NCI-H1694 (cell line): ENCODE measurements around the gene CDKN2AIP.
A peak's percentile ranks its signal among the peaks of the same experiment; 100 is the strongest.
"Not testable (repeated sequence)": the region's sequence is repeated elsewhere in the genome, so short reads cannot be mapped to it uniquely, and the experiment has no call there.

Experiments used
- DNase-seq: peaks from one replicate; lab custom pipeline; 2025; lab: John Stamatoyannopoulos, UW

Gene CDKN2AIP

GRCh38 chr4:183413234-183414200 lies 30.9 kb upstream of the CDKN2AIP start:
- no peak for DNase-seq

DNA sequence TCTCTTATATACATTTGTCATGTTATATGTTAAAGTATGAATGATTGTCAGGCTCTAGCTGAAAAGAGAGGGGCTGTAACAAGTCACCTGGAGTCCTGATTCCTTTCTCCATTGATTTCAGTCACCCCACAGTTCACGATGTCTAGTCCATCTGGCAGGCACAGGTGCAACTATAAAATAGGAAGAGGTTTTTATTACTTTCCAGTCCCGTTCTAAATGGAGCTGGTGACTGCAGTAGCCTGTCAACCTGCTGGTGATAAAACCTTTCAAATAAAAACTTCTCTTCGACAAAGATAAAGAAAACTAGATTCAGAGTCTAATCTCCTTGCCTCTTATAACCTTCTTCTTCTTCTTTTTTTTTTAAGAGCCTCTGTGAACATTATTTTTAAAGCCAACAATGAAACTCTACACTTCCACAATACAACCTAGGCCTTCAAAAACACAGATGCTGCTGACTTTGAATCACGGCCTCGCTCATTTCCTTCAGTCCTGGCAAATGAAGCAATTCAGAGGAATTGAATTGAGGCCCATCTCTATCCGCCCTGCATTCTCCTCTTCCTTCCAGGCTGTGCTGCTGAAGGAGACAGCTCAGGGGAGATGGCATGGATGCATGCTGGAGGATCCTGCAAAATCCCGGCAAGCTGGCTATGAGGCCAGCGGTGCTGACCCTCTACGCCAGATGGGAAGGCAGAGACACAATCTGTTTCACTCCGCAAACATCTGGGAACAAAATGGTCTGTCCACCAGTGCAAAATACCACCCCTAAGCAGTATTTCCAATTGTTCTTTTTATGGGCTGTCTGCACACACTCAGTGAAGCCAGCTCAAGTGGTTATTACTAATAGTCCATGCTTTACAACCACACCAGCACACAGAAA lies 27.3 kb upstream of the CDKN2AIP start:
- DNase-seq: no peak

- DNase-seq: no peak
Observed at GRCh38 chr4:183422962-183423631, 21.3 kb upstream of the CDKN2AIP start.

DNA sequence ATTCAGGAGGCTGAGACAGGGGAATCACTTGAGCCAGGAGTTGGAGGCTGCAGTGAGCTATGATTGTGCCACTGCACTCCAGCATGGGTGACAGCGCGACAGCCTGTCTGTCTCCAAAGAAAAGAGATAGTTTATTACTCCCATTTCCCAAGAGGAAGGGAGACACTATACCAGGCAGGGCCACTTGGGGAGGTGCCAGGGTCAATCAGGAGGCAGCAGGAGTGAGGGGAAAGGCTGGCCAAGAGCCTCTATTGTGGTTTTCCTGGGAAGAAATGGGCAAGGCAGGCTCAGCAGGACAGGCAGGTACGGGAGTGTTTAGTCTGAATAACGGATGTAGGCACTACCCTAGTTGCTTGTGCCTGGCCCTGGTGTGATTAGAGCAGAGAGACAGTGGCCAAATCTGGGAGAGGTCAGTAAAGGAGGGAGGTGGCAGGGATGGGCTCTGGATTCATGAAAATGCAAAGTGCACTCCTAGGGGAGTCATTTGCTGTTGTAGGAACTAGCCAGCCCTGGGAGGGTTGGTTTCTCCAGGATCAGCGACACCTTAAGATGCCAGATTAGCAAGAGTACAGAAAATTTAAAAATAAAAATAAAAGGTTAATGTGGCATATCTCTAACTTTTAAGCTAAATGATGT lies 20.2 kb upstream of the CDKN2AIP start:
- DNase-seq: no peak

DNA sequence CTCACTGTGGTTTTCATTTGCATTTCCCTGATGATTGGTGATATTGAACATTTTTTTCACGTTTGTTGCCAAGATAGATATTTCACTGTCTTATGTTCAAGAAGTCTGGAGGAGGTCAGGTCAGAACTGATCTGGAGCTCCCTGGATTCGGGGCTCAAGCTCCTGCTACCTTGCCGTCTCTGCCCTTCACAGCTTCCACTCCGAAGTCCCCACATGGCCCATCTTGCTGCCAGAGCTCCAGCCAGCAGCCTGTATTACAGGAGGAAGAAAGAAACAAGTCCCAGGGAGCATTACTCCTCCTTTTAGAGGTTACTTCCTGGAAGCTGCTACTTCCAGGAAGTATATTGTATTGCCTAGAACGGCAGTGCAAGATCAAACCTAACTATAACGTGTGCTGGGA lies 17.9 kb upstream of the CDKN2AIP start:
- DNase-seq: no peak

DNA sequence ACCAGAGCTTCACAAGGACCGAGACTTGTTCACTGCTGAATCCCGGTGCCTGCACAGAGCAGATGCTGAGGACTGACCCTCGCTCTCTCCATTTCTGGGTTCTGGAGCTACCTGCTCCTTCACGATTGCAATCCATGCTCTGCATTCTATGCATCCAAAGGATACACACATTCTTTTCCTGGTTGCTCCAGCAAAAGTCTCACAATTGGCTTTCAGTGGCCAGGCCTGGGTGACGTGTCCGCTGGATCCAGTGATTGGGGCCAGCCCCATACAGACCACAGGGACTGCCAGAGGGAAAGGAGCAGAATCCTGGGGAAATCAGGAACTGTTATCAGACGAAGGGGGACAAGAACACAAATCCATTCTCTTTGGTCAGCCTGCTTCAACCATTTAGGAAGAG lies 14.9 kb upstream of the CDKN2AIP start:
- DNase-seq: no peak

- no peak for DNase-seq
Observed at GRCh38 chr4:183430317-183430993, 14.0 kb upstream of the CDKN2AIP start.

- DNase-seq: no peak
Observed at GRCh38 chr4:183430994-183431347, 13.5 kb upstream of the CDKN2AIP start.

GRCh38 chr4:183431614-183432013 lies 12.8 kb upstream of the CDKN2AIP start:
- DNase-seq: no peak

DNA sequence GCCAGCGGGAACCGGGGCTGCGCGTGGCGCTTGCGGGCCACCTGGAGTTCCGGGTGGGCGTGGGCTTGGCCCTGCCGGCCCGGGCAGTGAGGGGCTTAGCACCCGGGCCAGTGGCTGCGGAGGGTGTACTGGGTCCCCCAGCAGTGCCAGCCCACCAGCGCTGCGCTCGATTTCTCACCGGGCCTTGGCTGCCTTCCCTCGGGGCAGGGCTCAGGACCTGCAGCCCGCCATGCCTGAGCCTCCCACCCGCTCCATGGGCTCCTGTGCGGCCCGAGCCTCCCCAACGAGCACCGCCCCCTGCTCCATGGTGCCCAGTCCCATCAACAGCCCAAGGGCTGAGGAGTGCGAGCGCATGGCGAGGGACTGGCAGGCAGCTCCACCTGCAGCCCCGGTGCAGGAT lies 11.3 kb upstream of the CDKN2AIP start:
- DNase-seq: not testable (repeated sequence)

GRCh38 chr4:183434264-183434663 lies 10.2 kb upstream of the CDKN2AIP start:
- no peak for DNase-seq

GRCh38 chr4:183434666-183435190 lies 9.7 kb upstream of the CDKN2AIP start:
- DNase-seq: no peak

GRCh38 chr4:183435803-183436202 lies 8.6 kb upstream of the CDKN2AIP start:
- DNase-seq: no peak

- no peak for DNase-seq
Observed at GRCh38 chr4:183436417-183436816, 8.0 kb upstream of the CDKN2AIP start.

DNA sequence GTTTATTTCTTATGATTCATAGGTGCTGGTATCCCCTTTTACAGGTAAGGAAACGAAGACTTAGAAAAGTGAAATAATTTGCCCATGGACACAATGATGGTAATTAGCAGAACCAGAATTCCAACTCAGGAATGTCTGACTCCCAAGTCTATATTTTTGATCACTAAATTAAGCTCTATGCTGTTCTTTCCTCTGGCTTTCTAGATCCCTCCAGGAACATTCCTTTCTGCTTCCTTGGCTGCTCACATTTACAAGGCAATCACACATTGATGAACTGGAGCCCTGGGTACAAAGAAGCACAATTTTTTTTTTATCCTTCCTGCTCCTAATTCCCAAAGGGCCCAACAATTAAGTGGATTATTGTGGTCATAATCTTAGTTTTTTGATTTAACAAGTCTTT lies 7.0 kb upstream of the CDKN2AIP start:
- DNase-seq: no peak

DNA sequence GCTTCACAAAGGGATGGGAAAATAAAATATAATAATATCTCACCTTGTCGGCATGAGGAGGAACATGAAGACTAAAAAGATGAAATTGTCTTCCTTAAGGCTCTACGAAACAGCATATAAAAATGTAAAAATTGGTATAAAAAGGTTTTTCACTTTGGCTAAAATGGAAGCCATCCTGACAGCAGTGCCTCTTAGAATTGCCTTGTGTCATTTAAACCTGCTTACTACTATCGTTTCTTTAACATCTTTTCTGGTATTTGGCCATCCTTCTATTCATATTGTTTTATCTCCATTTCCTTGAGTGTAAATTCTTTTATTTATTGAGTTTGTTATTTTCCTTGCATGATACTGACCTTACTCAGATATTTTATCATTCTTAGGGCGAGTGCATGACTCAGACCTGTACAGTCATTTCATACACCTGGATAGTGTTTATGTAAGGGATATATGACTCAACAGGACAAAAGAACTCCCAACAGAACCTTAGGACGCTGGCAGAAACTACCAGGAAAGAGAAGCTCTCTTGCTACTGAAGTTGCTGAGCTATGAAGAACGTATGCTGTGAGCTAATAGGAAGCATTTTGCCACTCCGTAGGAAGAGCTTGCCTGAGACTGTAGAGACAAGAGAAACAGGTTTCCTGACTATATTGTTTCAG lies 5.8 kb upstream of the CDKN2AIP start:
- no peak for DNase-seq

DNA sequence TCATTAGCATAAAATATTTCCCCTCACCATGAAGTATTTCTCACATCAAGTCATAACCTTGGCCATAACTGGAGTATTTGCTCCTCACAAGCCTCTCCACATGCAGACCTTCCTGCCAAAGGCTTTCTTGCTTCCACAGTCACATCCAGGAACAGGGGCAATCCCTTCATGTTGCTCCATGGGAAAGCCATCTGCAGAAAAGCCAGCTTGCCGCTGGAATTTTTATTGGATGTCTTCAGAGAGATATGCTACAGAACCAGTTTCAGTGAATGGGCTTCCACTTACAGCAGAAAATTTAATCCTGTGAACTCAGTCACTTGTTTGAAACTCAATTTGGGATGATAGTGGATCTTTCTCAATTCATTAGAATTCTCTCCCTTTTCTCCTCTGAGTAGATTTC lies 3.2 kb upstream of the CDKN2AIP start:
- DNase-seq: no peak

- peak; percentile 13 for DNase-seq
Observed at GRCh38 chr4:183443655-183444213, 702 bp upstream of the CDKN2AIP start.

DNA sequence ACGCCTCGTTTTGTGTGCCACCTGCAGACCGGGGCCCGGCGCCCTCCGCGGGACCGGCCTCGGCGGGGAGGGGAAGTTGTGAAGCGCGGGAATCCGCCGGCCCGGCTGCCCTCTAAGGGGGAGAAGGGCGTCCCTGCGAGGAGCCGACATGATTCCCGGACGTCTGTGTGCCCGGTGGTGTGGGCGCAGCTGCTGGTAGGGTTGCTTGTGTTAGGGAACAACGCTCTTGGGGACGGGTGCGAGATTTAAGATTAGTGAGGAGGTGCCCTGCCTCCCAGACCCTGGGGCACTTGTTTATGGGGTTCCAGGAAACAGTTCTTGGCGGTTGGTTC lies 627 bp downstream of the CDKN2AIP start:
- no peak for DNase-seq

GRCh38 chr4:183447646-183448045 lies 3.2 kb downstream of the CDKN2AIP start:
- DNase-seq: no peak
